ENCODE data around the gene CDH4.

The CDH4 gene

GRCh38 chr20:61649105-61649859 is 397.2 kb downstream of the CDH4 start (continued):
- TF ChIP-seq ZNF629 (tag by site-specific recombination; IDR thresholded peaks at IDR 0.05) (no peak), ZNF560 (tag by site-specific recombination; IDR thresholded peaks at IDR 0.05; ENCODE audit: borderline replicate concordance) (no peak), ZNF785 (tag by site-specific recombination; IDR thresholded peaks at IDR 0.05) (no peak)
- TF ChIP-seq, protein P1, sequence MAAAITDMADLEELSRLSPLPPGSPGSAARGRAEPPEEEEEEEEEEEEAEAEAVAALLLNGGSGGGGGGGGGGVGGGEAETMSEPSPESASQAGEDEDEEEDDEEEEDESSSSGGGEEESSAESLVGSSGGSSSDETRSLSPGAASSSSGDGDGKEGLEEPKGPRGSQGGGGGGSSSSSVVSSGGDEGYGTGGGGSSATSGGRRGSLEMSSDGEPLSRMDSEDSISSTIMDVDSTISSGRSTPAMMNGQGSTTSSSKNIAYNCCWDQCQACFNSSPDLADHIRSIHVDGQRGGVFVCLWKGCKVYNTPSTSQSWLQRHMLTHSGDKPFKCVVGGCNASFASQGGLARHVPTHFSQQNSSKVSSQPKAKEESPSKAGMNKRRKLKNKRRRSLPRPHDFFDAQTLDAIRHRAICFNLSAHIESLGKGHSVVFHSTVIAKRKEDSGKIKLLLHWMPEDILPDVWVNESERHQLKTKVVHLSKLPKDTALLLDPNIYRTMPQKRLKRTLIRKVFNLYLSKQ (tag by site-specific recombination; IDR thresholded peaks at IDR 0.05; ENCODE audit: borderline replicate concordance), result no peak

GRCh38 chr20:61649860-61650162 is 397.8 kb downstream of the CDH4 start:
- TF ChIP-seq ZNF302 (tag by site-specific recombination; IDR thresholded peaks at IDR 0.05; ENCODE audit: low read depth) (no peak), ZBTB48 (tag by site-specific recombination; IDR thresholded peaks at IDR 0.05) (no peak), ZNF558 (tag by site-specific recombination; IDR thresholded peaks at IDR 0.05) (no peak), ZSCAN5A (tag by site-specific recombination; IDR thresholded peaks at IDR 0.05) (no peak), ZBTB17 (tag by site-specific recombination; IDR thresholded peaks at IDR 0.05) (no peak), ZNF174 (tag by site-specific recombination; IDR thresholded peaks at IDR 0.05) (no peak), KLF9 (tag by site-specific recombination; IDR thresholded peaks at IDR 0.05; ENCODE audit: low read depth) (no peak)
- TF ChIP-seq, protein P1 (tag by site-specific recombination; IDR thresholded peaks at IDR 0.05; ENCODE audit: borderline replicate concordance), result no peak
- no peak overlapping the region for H3K27ac ChIP-seq (ENCODE audit: extremely low read depth, low read depth, low read length)
- H3K4me3 ChIP-seq (ENCODE audit: low read depth, low read length), result no peak overlapping the region
- no peaks in the 10 kb centered on the region for H3K9me3 ChIP-seq (ENCODE audit: control insufficient read depth, insufficient read depth, low read depth, low read length)
- POLR2A ChIA-PET, result no interaction called here
- H3K36me3 ChIP-seq (ENCODE audit: control insufficient read depth in 2 of 2, insufficient read depth in 1 of 2, low read length in 2 of 2), result no peaks in the 10 kb centered on the region
- H3K4me1 ChIP-seq (ENCODE audit: control insufficient read depth, insufficient read depth, low read length), result no peaks in the 10 kb centered on the region
- CTCF ChIA-PET, result no interaction called here

- H3K9me3 ChIP-seq (ENCODE audit: control insufficient read depth, insufficient read depth, low read depth, low read length), result no peaks in the 10 kb centered on the region
- TF ChIP-seq, protein P2, sequence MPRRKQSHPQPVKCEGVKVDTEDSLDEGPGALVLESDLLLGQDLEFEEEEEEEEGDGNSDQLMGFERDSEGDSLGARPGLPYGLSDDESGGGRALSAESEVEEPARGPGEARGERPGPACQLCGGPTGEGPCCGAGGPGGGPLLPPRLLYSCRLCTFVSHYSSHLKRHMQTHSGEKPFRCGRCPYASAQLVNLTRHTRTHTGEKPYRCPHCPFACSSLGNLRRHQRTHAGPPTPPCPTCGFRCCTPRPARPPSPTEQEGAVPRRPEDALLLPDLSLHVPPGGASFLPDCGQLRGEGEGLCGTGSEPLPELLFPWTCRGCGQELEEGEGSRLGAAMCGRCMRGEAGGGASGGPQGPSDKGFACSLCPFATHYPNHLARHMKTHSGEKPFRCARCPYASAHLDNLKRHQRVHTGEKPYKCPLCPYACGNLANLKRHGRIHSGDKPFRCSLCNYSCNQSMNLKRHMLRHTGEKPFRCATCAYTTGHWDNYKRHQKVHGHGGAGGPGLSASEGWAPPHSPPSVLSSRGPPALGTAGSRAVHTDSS (tag by site-specific recombination; IDR thresholded peaks at IDR 0.05), result no peak
- TF ChIP-seq ZNF639 (tag by site-specific recombination; IDR thresholded peaks at IDR 0.05) (no peak), KLF10 (tag by site-specific recombination; IDR thresholded peaks at IDR 0.05) (no peak), ZNF350 (tag by site-specific recombination; IDR thresholded peaks at IDR 0.05) (no peak), ZNF266 (tag by site-specific recombination; IDR thresholded peaks at IDR 0.05; ENCODE audit: low read depth) (no peak), ZNF341 (tag by site-specific recombination; IDR thresholded peaks at IDR 0.05; ENCODE audit: low read depth) (no peak)
- TF ChIP-seq, protein P3, sequence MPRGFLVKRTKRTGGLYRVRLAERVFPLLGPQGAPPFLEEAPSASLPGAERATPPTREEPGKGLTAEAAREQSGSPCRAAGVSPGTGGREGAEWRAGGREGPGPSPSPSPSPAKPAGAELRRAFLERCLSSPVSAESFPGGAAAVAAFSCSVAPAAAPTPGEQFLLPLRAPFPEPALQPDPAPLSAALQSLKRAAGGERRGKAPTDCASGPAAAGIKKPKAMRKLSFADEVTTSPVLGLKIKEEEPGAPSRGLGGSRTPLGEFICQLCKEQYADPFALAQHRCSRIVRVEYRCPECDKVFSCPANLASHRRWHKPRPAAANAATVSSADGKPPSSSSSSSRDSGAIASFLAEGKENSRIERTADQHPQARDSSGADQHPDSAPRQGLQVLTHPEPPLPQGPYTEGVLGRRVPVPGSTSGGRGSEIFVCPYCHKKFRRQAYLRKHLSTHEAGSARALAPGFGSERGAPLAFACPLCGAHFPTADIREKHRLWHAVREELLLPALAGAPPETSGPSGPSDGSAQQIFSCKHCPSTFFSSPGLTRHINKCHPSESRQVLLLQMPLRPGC (tag by site-specific recombination; IDR thresholded peaks at IDR 0.05), result no peak
- CTCF ChIA-PET, result no interaction called here
- POLR2A ChIA-PET, result no interaction called here
- H3K27ac ChIP-seq (ENCODE audit: extremely low read depth, low read depth, low read length), result no peak overlapping the region
- no peak overlapping the region for H3K4me3 ChIP-seq (ENCODE audit: low read depth, low read length)
- no peaks in the 10 kb centered on the region for H3K4me1 ChIP-seq (ENCODE audit: control insufficient read depth, insufficient read depth, low read length)
- H3K36me3 ChIP-seq (ENCODE audit: control insufficient read depth in 2 of 2, insufficient read depth in 1 of 2, low read length in 2 of 2), result no peaks in the 10 kb centered on the region
Observed at GRCh38 chr20:61650912-61651733, 399.1 kb downstream of the CDH4 start.
